Endodermal cell (in vitro differentiated cells): ENCODE data around the gene ANKFN1. TPM values are rescaled to one million over a fixed set of nuclear protein-coding genes. Genes with fewer than 3 reads are reported as not detected.

Experiments
- DNase-seq: peaks from one replicate; pipeline ENCODE4 v3.0.0-alpha.2; 2017
- H3K27ac ChIP-seq: 2 replicates; pipeline ENCODE4 v1.5.1; 2013; ENCODE audit warnings: mild to moderate bottlenecking, low read depth, low read length, moderate library complexity
- H3K27me3 ChIP-seq: 2 replicates; pipeline ENCODE4 v1.6.1; 2013; ENCODE audit warnings: mild to moderate bottlenecking, low read length, moderate library complexity; ENCODE audit not compliant: insufficient read depth, control insufficient read depth, poor library complexity, severe bottlenecking
- H3K36me3 ChIP-seq: 2 replicates; pipeline ENCODE4 v1.7.0; 2013; ENCODE audit warnings: mild to moderate bottlenecking, low read length, moderate library complexity; ENCODE audit not compliant: control insufficient read depth, insufficient read depth
- H3K4me1 ChIP-seq: one replicate; pipeline ENCODE4 v1.7.0; 2013; ENCODE audit warnings: low read length; ENCODE audit not compliant: control insufficient read depth, insufficient read depth
- H3K4me3 ChIP-seq: 2 replicates; pipeline ENCODE4 v1.5.1; 2013; ENCODE audit warnings: mild to moderate bottlenecking, low read length, moderate library complexity
- H3K9ac ChIP-seq: 2 replicates; pipeline ENCODE4 v1.6.1; 2013; ENCODE audit warnings: mild to moderate bottlenecking, low read length, moderate library complexity; ENCODE audit not compliant: poor library complexity, severe bottlenecking; ENCODE audit errors: extremely low read depth
- H3K9me3 ChIP-seq: 2 replicates; pipeline ENCODE4 v1.6.1; 2013; ENCODE audit warnings: mild to moderate bottlenecking, low read length, moderate library complexity; ENCODE audit not compliant: control insufficient read depth
- H3K27ac Mint-ChIP-seq: 2 replicates; pipeline ENCODE4 v1.8.0; 2020; ENCODE audit warnings: mixed read lengths
- H3K27me3 Mint-ChIP-seq: 2 replicates; pipeline ENCODE4 v1.8.0; 2021; ENCODE audit warnings: mild to moderate bottlenecking, mixed read lengths; ENCODE audit not compliant: insufficient read depth
- H3K36me3 Mint-ChIP-seq: 2 replicates; pipeline ENCODE4 v1.8.0; 2020; ENCODE audit warnings: low read depth, mixed read lengths
- H3K4me1 Mint-ChIP-seq: 2 replicates; pipeline ENCODE4 v1.8.0; 2020; ENCODE audit warnings: mixed read lengths
- H3K4me3 Mint-ChIP-seq: 2 replicates; pipeline ENCODE4 v1.8.0; 2020; ENCODE audit warnings: mild to moderate bottlenecking, moderate library complexity, mixed read lengths
- H3K9me3 Mint-ChIP-seq: 2 replicates; pipeline ENCODE4 v1.8.0; 2020; ENCODE audit warnings: mild to moderate bottlenecking, mixed read lengths
- CTCF ChIP-seq: fragments of 200-600 bp; sonication (generic); conservative IDR thresholded peaks from 2 replicates; pipeline ENCODE4 v1.5.0; 2021; ENCODE audit warnings: antibody characterized with exemption, mild to moderate bottlenecking
- WGBS, 2 experiments: methylation state at CpG; one replicate each; pipeline versions ENCODE4 v1.1.5 to v1.1.7; 2013; ENCODE audit warnings: missing lambda C conversion rate in 2 of 2, mixed read lengths in 1 of 2; ENCODE audit not compliant: insufficient coverage in 1 of 2, insufficient read length in 1 of 2; 5-methylcytosine and 5-hydroxymethylcytosine counted together
- total RNA-seq, 2 donors: library from RNA; stranded (reverse); fragmentation: NEBNext Ultra II Directional in 1 of 2; extraction: Animal tissue kit (Norgen Biotek cat#: 25700) in 1 of 2; gene quantifications; 2 replicates in 1 of 2; 3 replicates in 1 of 2; pipeline ENCODE4 v1.2.1, GENCODE V29; 2021

The ANKFN1 gene
- total RNA-seq, 2 donors from 2014 or later: not detected

GRCh38 chr17:56260376-56261002, 107.2 kb downstream of the ANKFN1 start:
- H3K27ac Mint-ChIP-seq: no peak overlapping the region
- 85 to 88% methylated on average over 3 to 6 of the region's 7 CpGs for WGBS, 2 experiments

GRCh38 chr17:56262803-56263202, 109.5 kb downstream of the ANKFN1 start:
- H3K4me1 ChIP-seq: no peaks in the 10 kb centered on the region
- no peak overlapping the region for H3K27ac Mint-ChIP-seq
- H3K36me3 ChIP-seq: no peaks in the 10 kb centered on the region
- TF ChIP-seq CTCF: no peak
- H3K9ac ChIP-seq: no peak overlapping the region
- WGBS, 2 experiments: 80 to 90% methylated on average over 8 to 9 of the region's 9 CpGs
- no peaks in the 10 kb centered on the region for H3K9me3 ChIP-seq
- no peak for DNase-seq
- no peaks in the 10 kb centered on the region for H3K9me3 Mint-ChIP-seq
- no peak overlapping the region for H3K4me3 Mint-ChIP-seq
- no peak overlapping the region for H3K27ac ChIP-seq
- H3K4me3 ChIP-seq: no peak overlapping the region
- no peaks in the 10 kb centered on the region for H3K36me3 Mint-ChIP-seq
- no peaks in the 10 kb centered on the region for H3K27me3 Mint-ChIP-seq
- H3K27me3 ChIP-seq: no peaks in the 10 kb centered on the region
- H3K4me1 Mint-ChIP-seq: no peaks in the 10 kb centered on the region

More at GRCh38 chr17:56260376-56261002, 107.2 kb downstream of the ANKFN1 start:
- no peaks in the 10 kb centered on the region for H3K36me3 ChIP-seq
- no peaks in the 10 kb centered on the region for H3K9me3 ChIP-seq
- Mint-ChIP-seq H3K9me3 (no peaks in the 10 kb centered on the region), H3K36me3 (no peaks in the 10 kb centered on the region), H3K4me1 (no peaks in the 10 kb centered on the region), H3K4me3 (no peak overlapping the region), H3K27me3 (no peaks in the 10 kb centered on the region)
- no peak overlapping the region for H3K4me3 ChIP-seq
- H3K9ac ChIP-seq: no peak overlapping the region
- no peak for DNase-seq
- H3K27me3 ChIP-seq: no peaks in the 10 kb centered on the region
- H3K4me1 ChIP-seq: no peaks in the 10 kb centered on the region
- no peak for TF ChIP-seq CTCF
- H3K27ac ChIP-seq: no peak overlapping the region

GRCh38 chr17:56269556-56270389, 116.5 kb downstream of the ANKFN1 start:
- no peaks in the 10 kb centered on the region for H3K9me3 ChIP-seq
- Mint-ChIP-seq H3K4me3 (no peak overlapping the region), H3K4me1 (no peaks in the 10 kb centered on the region), H3K27me3 (no peaks in the 10 kb centered on the region), H3K27ac (no peak overlapping the region), H3K9me3 (no peaks in the 10 kb centered on the region), H3K36me3 (no peaks in the 10 kb centered on the region)
- no peak overlapping the region for H3K27ac ChIP-seq
- TF ChIP-seq CTCF: no peak
- DNase-seq: no peak
- H3K4me3 ChIP-seq: no peak overlapping the region
- no peaks in the 10 kb centered on the region for H3K36me3 ChIP-seq
- 91 to 98% methylated on average over 5 to 6 of the region's 6 CpGs for WGBS, 2 experiments
- no peaks in the 10 kb centered on the region for H3K27me3 ChIP-seq
- H3K9ac ChIP-seq: no peak overlapping the region
- no peaks in the 10 kb centered on the region for H3K4me1 ChIP-seq
